HCT116 (cell line): ENCODE measurements around the gene GINS3. TPM values are rescaled to one million over a fixed set of nuclear protein-coding genes. Genes with fewer than 3 reads are reported as not detected.

ENCODE experiments used
- ATAC-seq: fragments of 200-7000 bp; cut with Tn5 transposase; 2 replicates; pipeline ENCODE4 v1.9.1; 2020; ENCODE audit warnings: mild to moderate bottlenecking, moderate library complexity
- BruUV-seq: library from RNA; stranded (reverse); fragments of 400-500 nt; replicated peaks from 2 replicates; lab custom pipeline; 2021; lab: Mats Ljungman, UMichigan
- CTCF ChIA-PET: fragments of 300-600 bp; sonication (Branson Sonifier 250); formaldehyde crosslinking; loops from one replicate; lab custom pipeline; 2021; ENCODE audit warnings: antibody characterized with exemption; lab: Charles Lee
- POLR2A ChIA-PET: fragments of 300-600, 350-600 bp; sonication (Branson Sonifier 250); formaldehyde crosslinking; loops from one replicate; lab custom pipeline; 2021; ENCODE audit warnings: antibody characterized with exemption; lab: Charles Lee
- RAD21 ChIA-PET, 2 experiments: fragments of 300-600 bp; sonication (Branson Sonifier 250); formaldehyde crosslinking; loops; one replicate each; lab custom pipeline; 2023; ENCODE audit warnings: low total read pairs in 2 of 2; ENCODE audit not compliant: uncharacterized antibody in 2 of 2, unreplicated experiment in 2 of 2, low non-redundant PET in 1 of 2; lab: Charles Lee
- DNase-seq: peaks from one replicate; pipeline ENCODE4 v3.0.0-alpha.2; 2010; ENCODE audit warnings: low read depth, low spot score
- H2AFZ ChIP-seq: fragments of 200-600 bp; shearing (Covaris generic), sonication (generic); 2 replicates; pipeline ENCODE4 v1.6.1; 2017; ENCODE audit warnings: low read depth, mixed run types, mixed read lengths, antibody characterized with exemption, low read length; ENCODE audit not compliant: poor library complexity, severe bottlenecking
- H3K27ac ChIP-seq: 2 replicates; pipeline ENCODE4 v1.5.1; 2012; ENCODE audit warnings: low read depth, low read length
- H3K27me3 ChIP-seq: fragments of 200-600 bp; sonication (generic); 2 replicates; pipeline ENCODE4 v1.6.1; 2016; ENCODE audit warnings: mixed run types, low read length, mixed read lengths; ENCODE audit not compliant: insufficient read depth
- H3K36me3 ChIP-seq, 2 experiments: fragments of 200-500 bp in 1 of 2; fragments of 200-600 bp in 1 of 2; sonication (Bioruptor generic) in 1 of 2; sonication (generic) in 1 of 2; 2 replicates each; pipeline versions ENCODE4 v1.5.1 to v1.6.1; 2014 to 2016; ENCODE audit warnings: low read length in 2 of 2, inconsistent platforms in 1 of 2, mixed read lengths in 1 of 2, mixed run types in 1 of 2; ENCODE audit not compliant: insufficient read depth in 2 of 2, control insufficient read depth in 1 of 2
- H3K4me1 ChIP-seq, 2 experiments: fragments of 200-600 bp in 1 of 2; sonication (generic) in 1 of 2; 2 replicates each; pipeline versions ENCODE4 v1.5.1 to v1.6.1; 2012 to 2017; ENCODE audit warnings: low read length in 2 of 2, inconsistent platforms in 1 of 2, mild to moderate bottlenecking in 1 of 2, mixed read lengths in 1 of 2, mixed run types in 1 of 2, moderate library complexity in 1 of 2; ENCODE audit not compliant: insufficient read depth in 2 of 2, control insufficient read depth in 1 of 2
- H3K4me2 ChIP-seq: fragments of 200-600 bp; sonication (generic); 2 replicates; pipeline ENCODE4 v1.6.1; 2017; ENCODE audit warnings: mixed run types, low read length, mixed read lengths
- H3K4me3 ChIP-seq, 2 experiments: fragments of 200-600 bp in 1 of 2; sonication (generic) in 1 of 2; replicated peaks in 1 of 2; 2 replicates each; pipeline ENCODE4 v1.5.1; 2011 to 2016; ENCODE audit warnings: low read length in 2 of 2, control low read depth in 1 of 2, low read depth in 1 of 2, mild to moderate bottlenecking in 1 of 2, mixed read lengths in 1 of 2, mixed run types in 1 of 2
- H3K79me2 ChIP-seq: fragments of 200-600 bp; sonication (generic); 2 replicates; pipeline ENCODE4 v1.6.1; 2017; ENCODE audit warnings: mild to moderate bottlenecking, mixed run types, low read length, moderate library complexity, mixed read lengths; ENCODE audit not compliant: insufficient read depth
- H3K9ac ChIP-seq: fragments of 200-600 bp; sonication (generic); 2 replicates; pipeline ENCODE4 v1.6.1; 2016; ENCODE audit warnings: low read length, mixed read lengths
- H3K9me2 ChIP-seq: fragments of 200-600 bp; sonication (generic), shearing (Covaris generic); 2 replicates; pipeline ENCODE4 v1.6.1; 2017; ENCODE audit warnings: mixed run types, mild to moderate bottlenecking, moderate library complexity; ENCODE audit not compliant: insufficient read depth
- H3K9me3 ChIP-seq, 2 experiments: fragments of 200-500 bp in 1 of 2; fragments of 200-600 bp in 1 of 2; sonication (Bioruptor generic) in 1 of 2; sonication (generic) in 1 of 2; 2 replicates each; pipeline ENCODE4 v1.6.1; 2014 to 2017; ENCODE audit warnings: low read length in 2 of 2, mixed read lengths in 2 of 2, inconsistent platforms in 1 of 2, low read depth in 1 of 2, mild to moderate bottlenecking in 1 of 2, mixed run types in 1 of 2, moderate library complexity in 1 of 2; ENCODE audit not compliant: control insufficient read depth in 1 of 2, insufficient read depth in 1 of 2
- H4K20me1 ChIP-seq: fragments of 200-600 bp; sonication (generic), shearing (Covaris generic); 2 replicates; pipeline ENCODE4 v1.6.1; 2017; ENCODE audit warnings: mixed run types, mild to moderate bottlenecking, moderate library complexity; ENCODE audit not compliant: insufficient read depth
- CBX3 ChIP-seq: IDR thresholded peaks from 2 replicates; pipeline ENCODE4 v1.6.1; 2012; ENCODE audit warnings: low read depth
- CEBPB ChIP-seq: IDR thresholded peaks from 2 replicates; pipeline ENCODE4 v1.6.1; 2012; ENCODE audit warnings: low read depth
- ELF1 ChIP-seq: IDR thresholded peaks from 2 replicates; pipeline ENCODE4 v1.6.1; 2012; ENCODE audit warnings: low read depth, borderline replicate concordance
- EZH2 ChIP-seq: fragments of 200-600 bp; sonication (generic); IDR thresholded peaks from 2 replicates; pipeline ENCODE4 v1.6.1; 2017; ENCODE audit warnings: antibody characterized with exemption, mixed run types
- EZH2phosphoT487 ChIP-seq: fragments of 200-600 bp; IDR thresholded peaks from 2 replicates; pipeline ENCODE4 v1.6.1; 2018; ENCODE audit warnings: antibody characterized with exemption, borderline replicate concordance
- FOSL1 ChIP-seq: IDR thresholded peaks from 2 replicates; pipeline ENCODE4 v1.6.1; 2012; ENCODE audit warnings: low read depth
- RAD21 ChIP-seq: IDR thresholded peaks from 2 replicates; pipeline ENCODE4 v1.6.1; 2012; ENCODE audit warnings: low read depth, mild to moderate bottlenecking
- REST ChIP-seq: IDR thresholded peaks from 2 replicates; pipeline ENCODE4 v1.6.1; 2012; ENCODE audit warnings: low read depth
- SIN3A ChIP-seq: IDR thresholded peaks from 2 replicates; pipeline ENCODE4 v1.6.1; 2012; ENCODE audit warnings: low read depth
- SP1 ChIP-seq: IDR thresholded peaks from 2 replicates; pipeline ENCODE4 v1.6.1; 2012; ENCODE audit warnings: low read depth
- SRF ChIP-seq: IDR thresholded peaks from 2 replicates; pipeline ENCODE4 v1.6.1; 2012; ENCODE audit warnings: low read depth
- ZFX ChIP-seq: fragments of 450-650 bp; IDR thresholded peaks from 2 replicates; pipeline ENCODE4 v1.6.1; 2017
- ZNF274 ChIP-seq: fragments of 200-500 bp; sonication (Bioruptor generic); IDR thresholded peaks from 2 replicates; pipeline ENCODE4 v1.6.1; 2014; ENCODE audit warnings: mild to moderate bottlenecking, low read depth, low read length, inconsistent platforms
- intact Hi-C: fragments of 100-400 bp; cut with micrococcal nuclease; formaldehyde crosslinking; loops from 2 replicates; pipeline ENCODE4 v1.10.0; 2022
- total RNA-seq: library from RNA; stranded (reverse); gene quantifications from one replicate; pipeline ENCODE4 v1.2.1, GENCODE V29; 2021; ENCODE audit not compliant: unreplicated experiment
- TF ChIP-seq, protein P1 (sequence below): IDR thresholded peaks from 2 replicates; pipeline ENCODE4 v1.6.1; 2011; ENCODE audit warnings: mild to moderate bottlenecking, low read length, moderate library complexity; ENCODE audit not compliant: insufficient replicate concordance; ENCODE audit errors: extremely low read depth

Gene GINS3
- total RNA-seq, 1 experiment from 2014 or later: 12.1 TPM

DNA sequence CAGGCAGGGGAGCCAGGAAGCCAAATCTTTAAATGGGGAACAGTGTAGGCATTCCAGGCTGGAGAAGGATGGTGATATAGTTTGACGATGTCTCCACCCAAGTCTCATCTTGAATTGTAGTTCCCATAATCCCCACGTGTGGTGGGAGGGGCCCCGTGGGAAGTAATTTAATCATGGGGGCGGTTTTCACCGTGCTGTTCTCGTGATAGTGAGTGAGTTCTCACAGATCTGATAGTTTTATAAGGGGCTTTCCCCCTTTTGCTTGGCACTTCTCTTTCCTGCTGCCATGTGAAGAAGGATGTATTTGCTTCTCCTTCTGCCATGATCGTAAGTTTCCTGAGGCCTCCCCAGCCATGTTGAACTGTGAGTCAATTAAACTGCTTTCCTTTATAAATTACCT, 28.8 kb downstream of the GINS3 start:
- intact Hi-C loops: no loop called here
- Histone ChIP-seq H2AFZ (no peak overlapping the region), H3K4me3 (no peak overlapping the region), H3K9me3 (no peaks in the 10 kb centered on the region), H3K4me2 (no peak overlapping the region), H3K9ac (no peak overlapping the region), H3K79me2 (no peaks in the 10 kb centered on the region), H3K27me3 (no peaks in the 10 kb centered on the region), H3K4me1 (peaks cover 0 to 7% of the 10 kb centered on the region in 2 experiments; a peak in 2 of 4 replicates), H3K9me2 (no peaks in the 10 kb centered on the region), H3K27ac (no peak overlapping the region), H3K36me3 (no peaks in the 10 kb centered on the region), H4K20me1 (no peaks in the 10 kb centered on the region)
- ATAC-seq (no peak), DNase-seq (no peak)
- CTCF ChIA-PET: no interaction called here
- TF ChIP-seq EZH2phosphoT487 (no peak), ZFX (no peak), CEBPB (no peak), FOSL1 (no peak), SRF (no peak), SP1 (no peak), ELF1 (no peak), ZNF274 (no peak), CBX3 (no peak), RAD21 (no peak), REST (no peak), SIN3A (no peak), EZH2 (no peak)
- TF ChIP-seq, protein P1, sequence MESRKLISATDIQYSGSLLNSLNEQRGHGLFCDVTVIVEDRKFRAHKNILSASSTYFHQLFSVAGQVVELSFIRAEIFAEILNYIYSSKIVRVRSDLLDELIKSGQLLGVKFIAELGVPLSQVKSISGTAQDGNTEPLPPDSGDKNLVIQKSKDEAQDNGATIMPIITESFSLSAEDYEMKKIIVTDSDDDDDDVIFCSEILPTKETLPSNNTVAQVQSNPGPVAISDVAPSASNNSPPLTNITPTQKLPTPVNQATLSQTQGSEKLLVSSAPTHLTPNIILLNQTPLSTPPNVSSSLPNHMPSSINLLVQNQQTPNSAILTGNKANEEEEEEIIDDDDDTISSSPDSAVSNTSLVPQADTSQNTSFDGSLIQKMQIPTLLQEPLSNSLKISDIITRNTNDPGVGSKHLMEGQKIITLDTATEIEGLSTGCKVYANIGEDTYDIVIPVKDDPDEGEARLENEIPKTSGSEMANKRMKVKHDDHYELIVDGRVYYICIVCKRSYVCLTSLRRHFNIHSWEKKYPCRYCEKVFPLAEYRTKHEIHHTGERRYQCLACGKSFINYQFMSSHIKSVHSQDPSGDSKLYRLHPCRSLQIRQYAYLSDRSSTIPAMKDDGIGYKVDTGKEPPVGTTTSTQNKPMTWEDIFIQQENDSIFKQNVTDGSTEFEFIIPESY: no peak
- POLR2A ChIA-PET: no interaction called here
- BruUV-seq: no TSS peak
- RAD21 ChIA-PET: no interaction called here
